ENCODE measurements around the gene SLC35F3. TPM values are rescaled to one million over a fixed set of nuclear protein-coding genes. Genes with fewer than 3 reads are reported as not detected.

The SLC35F3 gene
- total RNA-seq, 1 experiment from 2014 or later, result not detected

- no peak overlapping the region for H3K4me3 ChIP-seq (ENCODE audit: low read depth, low read length)
- no peaks in the 10 kb centered on the region for H3K4me1 Mint-ChIP-seq (ENCODE audit: low read depth, unreplicated experiment)
- no peaks in the 10 kb centered on the region for H3K36me3 ChIP-seq (ENCODE audit: control insufficient read depth, insufficient read depth, low read length)
- DNase-seq, result no peak
- no peaks in the 10 kb centered on the region for H3K4me1 ChIP-seq
- ChIA-PET CTCF (no interaction called here), POLR2A (no interaction called here)
- H3K9me3 ChIP-seq, result no peaks in the 10 kb centered on the region
- H3K27me3 Mint-ChIP-seq (ENCODE audit: insufficient read depth, unreplicated experiment), result peaks cover 26% of the 10 kb centered on the region
- no peak overlapping the region for H3K4me3 Mint-ChIP-seq (ENCODE audit: unreplicated experiment)
- intact Hi-C loops (cut with micrococcal nuclease; ENCODE audit: unreplicated experiment), result no loop called here
- H3K27ac Mint-ChIP-seq (ENCODE audit: unreplicated experiment), result no peak overlapping the region
- no peaks in the 10 kb centered on the region for H3K9me3 Mint-ChIP-seq (ENCODE audit: unreplicated experiment)
- no peak for TF ChIP-seq CTCF (IDR thresholded peaks at IDR 0.05; ENCODE audit: insufficient read depth in 1 of 2, low read depth in 1 of 2, low read length in 1 of 2, severe bottlenecking in 1 of 2, unreplicated experiment in 1 of 2)
- no TSS peak for BruUV-seq (replicated peaks)
- H3K27me3 ChIP-seq (replicated peaks; ENCODE audit: control insufficient read depth, insufficient read depth, low read length), result peaks cover 1% of the 10 kb centered on the region; the same call in 1 of the 2 replicates
- H3K36me3 Mint-ChIP-seq (ENCODE audit: insufficient read depth, unreplicated experiment), result no peaks in the 10 kb centered on the region
These were observed 235.9 kb downstream of the SLC35F3 start for GRCh38 chr1:234140388-234140787.

- POLR2A ChIA-PET, result no interaction called here
- no peaks in the 10 kb centered on the region for H3K36me3 Mint-ChIP-seq (ENCODE audit: insufficient read depth, unreplicated experiment)
- peaks cover 3% of the 10 kb centered on the region; the same call in 1 of the 2 replicates for H3K9me3 ChIP-seq
- intact Hi-C loops (cut with micrococcal nuclease; ENCODE audit: unreplicated experiment), result no loop called here
- no peaks in the 10 kb centered on the region for H3K4me1 ChIP-seq
- H3K4me3 ChIP-seq (ENCODE audit: low read depth, low read length), result no peak overlapping the region
- TF ChIP-seq CTCF (IDR thresholded peaks at IDR 0.05; ENCODE audit: insufficient read depth in 1 of 2, low read depth in 1 of 2, low read length in 1 of 2, severe bottlenecking in 1 of 2, unreplicated experiment in 1 of 2), result no peak
- peaks cover 27% of the 10 kb centered on the region for H3K27me3 Mint-ChIP-seq (ENCODE audit: insufficient read depth, unreplicated experiment)
- DNase-seq, result no peak
- BruUV-seq (replicated peaks), result no TSS peak
- no peak overlapping the region for H3K27ac Mint-ChIP-seq (ENCODE audit: unreplicated experiment)
- H3K4me3 Mint-ChIP-seq (ENCODE audit: unreplicated experiment), result no peak overlapping the region
- H3K4me1 Mint-ChIP-seq (ENCODE audit: low read depth, unreplicated experiment), result no peaks in the 10 kb centered on the region
- H3K36me3 ChIP-seq (ENCODE audit: control insufficient read depth, insufficient read depth, low read length), result no peaks in the 10 kb centered on the region
- no peaks in the 10 kb centered on the region for H3K9me3 Mint-ChIP-seq (ENCODE audit: unreplicated experiment)
- peaks cover 1% of the 10 kb centered on the region; the same call in 1 of the 2 replicates for H3K27me3 ChIP-seq (replicated peaks; ENCODE audit: control insufficient read depth, insufficient read depth, low read length)
- CTCF ChIA-PET, result no interaction called here
These were observed 236.5 kb downstream of the SLC35F3 start for GRCh38 chr1:234141006-234141405.

- H3K27me3 ChIP-seq (replicated peaks; ENCODE audit: control insufficient read depth, insufficient read depth, low read length), result no peaks in the 10 kb centered on the region
- TF ChIP-seq CTCF (IDR thresholded peaks at IDR 0.05; ENCODE audit: insufficient read depth in 1 of 2, low read depth in 1 of 2, low read length in 1 of 2, severe bottlenecking in 1 of 2, unreplicated experiment in 1 of 2), result no peak
- ChIA-PET POLR2A (no interaction called here), CTCF (interaction anchor here (0.6 kb wide), 1 partner anchor 25 kb away, joined by 4 read pairs; no protein-coding TSS in a partner anchor)
- intact Hi-C loops (cut with micrococcal nuclease; ENCODE audit: unreplicated experiment), result no loop called here
- Mint-ChIP-seq H3K36me3 (ENCODE audit: insufficient read depth, unreplicated experiment) (no peaks in the 10 kb centered on the region), H3K9me3 (ENCODE audit: unreplicated experiment) (peaks cover 12% of the 10 kb centered on the region), H3K27me3 (ENCODE audit: insufficient read depth, unreplicated experiment) (peaks cover 27% of the 10 kb centered on the region), H3K4me1 (ENCODE audit: low read depth, unreplicated experiment) (no peaks in the 10 kb centered on the region), H3K4me3 (ENCODE audit: unreplicated experiment) (no peak overlapping the region), H3K27ac (ENCODE audit: unreplicated experiment) (no peak overlapping the region)
- no peak overlapping the region for H3K4me3 ChIP-seq (ENCODE audit: low read depth, low read length)
- peaks cover 16% of the 10 kb centered on the region for H3K9me3 ChIP-seq
- DNase-seq, result no peak
- BruUV-seq (replicated peaks), result no TSS peak
- H3K4me1 ChIP-seq, result no peaks in the 10 kb centered on the region
- H3K36me3 ChIP-seq (ENCODE audit: control insufficient read depth, insufficient read depth, low read length), result no peaks in the 10 kb centered on the region
These were observed 239.2 kb downstream of the SLC35F3 start for GRCh38 chr1:234143681-234144080.
